Activated CD4-positive, alpha-beta T cell treated with anti-CD3 and anti-CD28 coated beads, Interleukin-10, Interleukin-2, amounts not matched to agents 100 ng/mL and 50 ng/mL, durations not matched to agents 16 hours and 8 hours (primary cell): Measurements from ENCODE around the gene DDO.

Experiments used
- DNase-seq: peaks from one replicate; pipeline ENCODE4 v3.0.0-alpha.2; 2020

The DDO gene

GRCh38 chr6:110415086-110415916, at the start of gene DDO:
Gene DDO, minus strand, starts transcription at chr6:110415575. Its CDS starts 2,113 bp downstream, at chr6:110413462.
- no peak for DNase-seq

- no peak for DNase-seq
Measured at GRCh38 chr6:110462884-110463481, 47.6 kb upstream of the DDO start.

GRCh38 chr6:110461376-110461775, 46.0 kb upstream of the DDO start:
- no peak for DNase-seq

- DNase-seq = no peak
Measured at GRCh38 chr6:110459137-110459536, 43.8 kb upstream of the DDO start.

- no peak for DNase-seq
Measured at GRCh38 chr6:110458476-110458875, 43.1 kb upstream of the DDO start.

GRCh38 chr6:110457567-110458175, 42.3 kb upstream of the DDO start:
- peak; percentile 20 for DNase-seq

GRCh38 chr6:110456694-110457093, 41.3 kb upstream of the DDO start:
- no peak for DNase-seq

GRCh38 chr6:110449541-110449895, 34.1 kb upstream of the DDO start:
- no peak for DNase-seq

- DNase-seq = no peak
Measured at GRCh38 chr6:110448846-110449540, 33.6 kb upstream of the DDO start.

GRCh38 chr6:110447761-110448160, 32.4 kb upstream of the DDO start:
- DNase-seq = no peak

- DNase-seq = no peak
Measured at GRCh38 chr6:110446405-110446804, 31.0 kb upstream of the DDO start.

- no peak for DNase-seq
Measured at GRCh38 chr6:110440026-110440425, 24.7 kb upstream of the DDO start.

- no peak for DNase-seq
Measured at GRCh38 chr6:110439356-110439755, 24.0 kb upstream of the DDO start.

GRCh38 chr6:110434961-110435602, 19.7 kb upstream of the DDO start:
- no peak for DNase-seq

GRCh38 chr6:110432285-110432900, 17.0 kb upstream of the DDO start:
- DNase-seq = no peak

GRCh38 chr6:110430741-110431140, 15.4 kb upstream of the DDO start:
- no peak for DNase-seq

- no peak for DNase-seq
Measured at GRCh38 chr6:110430236-110430635, 14.9 kb upstream of the DDO start.

- no peak for DNase-seq
Measured at GRCh38 chr6:110428153-110428552, 12.8 kb upstream of the DDO start.

GRCh38 chr6:110425816-110426215, 10.4 kb upstream of the DDO start:
- no peak for DNase-seq

- no peak for DNase-seq
Measured at GRCh38 chr6:110422444-110422822, 7.1 kb upstream of the DDO start.

GRCh38 chr6:110421749-110422443, 6.5 kb upstream of the DDO start:
- no peak for DNase-seq
